Upper lobe of left lung (tissue), 6 donors: ENCODE data around the gene A1BG. TPM values are rescaled to one million over a fixed set of nuclear protein-coding genes. Genes with fewer than 3 reads are reported as not detected.

Source experiments
- ATAC-seq, 2 donors: fragments of 200-7000 bp; cut with Tn5 transposase; one replicate each; pipeline ENCODE4 v1.9.1; 2022; ENCODE audit warnings: mild to moderate bottlenecking in 2 of 2, moderate library complexity in 2 of 2; ENCODE audit not compliant: low FRiP score in 2 of 2
- DNase-seq, 2 donors: peaks; one replicate each; pipeline ENCODE4 v3.0.0-alpha.2; 2019 to 2020
- H3K27ac ChIP-seq, 4 donors: fragments of 200-600 bp; sonication (generic); one replicate each; pipeline ENCODE4 v1.5.1; 2016 to 2019
- H3K27me3 ChIP-seq, 4 donors: fragments of 200-600 bp; sonication (generic); one replicate each; pipeline ENCODE4 v1.5.1; 2017 to 2019
- H3K36me3 ChIP-seq, 4 donors: fragments of 200-600 bp; sonication (generic); one replicate each; pipeline ENCODE4 v1.5.1; 2016 to 2019
- H3K4me1 ChIP-seq, 4 donors: fragments of 200-600 bp; sonication (generic); one replicate each; pipeline ENCODE4 v1.5.1; 2018 to 2019
- H3K4me3 ChIP-seq, 4 donors: fragments of 200-600 bp; sonication (generic); one replicate each; pipeline ENCODE4 v1.5.1; 2017 to 2019; ENCODE audit warnings: mild to moderate bottlenecking in 2 of 4, moderate library complexity in 1 of 4
- H3K9me3 ChIP-seq, 4 donors: fragments of 200-600 bp; sonication (generic); one replicate each; pipeline ENCODE4 v1.5.1; 2018 to 2019
- CTCF ChIP-seq, 6 experiments: fragments of 450-650 bp in 4 of 6; fragments of 200-600 bp in 2 of 6; sonication (generic) in 2 of 6; IDR thresholded peaks; one replicate each; pipeline ENCODE4 v1.5.1; 2016 to 2019; ENCODE audit warnings: antibody characterized with exemption in 6 of 6
- EP300 ChIP-seq, 4 donors: sonication (generic); formaldehyde crosslinking; IDR thresholded peaks; one replicate each; pipeline ENCODE4 v1.5.1; 2017; ENCODE audit warnings: antibody characterized with exemption in 4 of 4, control low read depth in 2 of 4
- POLR2A ChIP-seq, 4 donors: fragments of 450-650 bp; IDR thresholded peaks; one replicate each; pipeline ENCODE4 v1.5.1; 2016 to 2017; ENCODE audit warnings: antibody characterized with exemption in 4 of 4, mild to moderate bottlenecking in 2 of 4
- POLR2AphosphoS5 ChIP-seq, 2 donors: sonication (generic); formaldehyde crosslinking; IDR thresholded peaks; one replicate each; pipeline ENCODE4 v1.5.1; 2017; ENCODE audit warnings: antibody characterized with exemption in 2 of 2
- WGBS, 2 donors: methylation state at CpG; one replicate each; pipeline ENCODE4 v1.1.5; 2017 to 2018; 5-methylcytosine and 5-hydroxymethylcytosine counted together
- total RNA-seq, 6 donors: library from RNA; depleted of rRNA in 4 of 6; stranded (reverse); fragments of >200 nt in 4 of 6; gene quantifications; one replicate each; pipeline versions ENCODE4 v1.1.0 to v1.2.1, GENCODE V29; 2016 to 2021
- donor health status: DM: no; HTN: no; CAD: no; lungs with moderate emphysema.
- donor health status: DM: no; HTN: yes; CAD: no; lungs with severe emphysema.

The A1BG gene
- total RNA-seq, 6 donors from 2014 or later, result 8.4 to 26.6 (median 16.4) TPM

DNA sequence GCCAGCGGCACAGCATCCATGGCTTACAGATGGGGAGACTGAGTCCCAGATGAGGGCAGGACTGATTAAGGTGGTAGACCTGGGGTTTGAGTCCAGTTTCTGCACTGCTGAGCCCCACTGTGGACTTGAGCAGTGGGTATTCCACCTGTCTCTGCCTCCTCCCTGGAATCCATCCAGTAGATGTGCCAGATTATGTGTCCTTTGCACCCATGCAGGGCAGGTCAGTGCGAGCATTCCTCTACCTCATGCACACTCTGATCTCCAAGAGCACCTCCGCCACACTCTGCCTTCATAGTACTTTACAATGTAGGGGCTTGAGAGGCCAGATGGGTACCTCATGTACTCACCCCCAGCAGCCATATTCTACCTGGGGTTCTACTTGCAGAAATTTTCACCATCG, 16.5 kb downstream of the A1BG start:
- no peak overlapping the region for H3K4me3 ChIP-seq
- H3K36me3 ChIP-seq, result peaks cover 0 to 55% (median 26%) of the 10 kb centered on the region in 4 donors
- no peak for ATAC-seq
- H3K9me3 ChIP-seq, result no peaks in the 10 kb centered on the region
- H3K4me1 ChIP-seq, result no peaks in the 10 kb centered on the region
- no peak for DNase-seq
- 93 to 96% methylated on average over 3 to 4 of the region's 4 CpGs for WGBS, 2 donors
- H3K27ac ChIP-seq, result no peak overlapping the region
- TF ChIP-seq EP300 (IDR thresholded peaks at IDR 0.05) (no peak), CTCF (IDR thresholded peaks at IDR 0.05) (no peak), POLR2A (IDR thresholded peaks at IDR 0.05) (no peak), POLR2AphosphoS5 (IDR thresholded peaks at IDR 0.05) (no peak)
- H3K27me3 ChIP-seq, result no peaks in the 10 kb centered on the region

GRCh38 chr19:58336216-58336615, 17.1 kb downstream of the A1BG start:
- TF ChIP-seq EP300 (IDR thresholded peaks at IDR 0.05) (no peak), POLR2A (IDR thresholded peaks at IDR 0.05) (no peak), CTCF (IDR thresholded peaks at IDR 0.05) (no peak), POLR2AphosphoS5 (IDR thresholded peaks at IDR 0.05) (no peak)
- 93 to 100% methylated on average over 1 of the region's 1 CpG for WGBS, 2 donors
- no peak for ATAC-seq
- no peaks in the 10 kb centered on the region for H3K4me1 ChIP-seq
- no peak overlapping the region for H3K4me3 ChIP-seq
- H3K36me3 ChIP-seq, result peaks cover 0 to 54% (median 26%) of the 10 kb centered on the region in 4 donors
- no peak for DNase-seq
- H3K27me3 ChIP-seq, result no peaks in the 10 kb centered on the region
- no peaks in the 10 kb centered on the region for H3K9me3 ChIP-seq
- H3K27ac ChIP-seq, result no peak overlapping the region

DNA sequence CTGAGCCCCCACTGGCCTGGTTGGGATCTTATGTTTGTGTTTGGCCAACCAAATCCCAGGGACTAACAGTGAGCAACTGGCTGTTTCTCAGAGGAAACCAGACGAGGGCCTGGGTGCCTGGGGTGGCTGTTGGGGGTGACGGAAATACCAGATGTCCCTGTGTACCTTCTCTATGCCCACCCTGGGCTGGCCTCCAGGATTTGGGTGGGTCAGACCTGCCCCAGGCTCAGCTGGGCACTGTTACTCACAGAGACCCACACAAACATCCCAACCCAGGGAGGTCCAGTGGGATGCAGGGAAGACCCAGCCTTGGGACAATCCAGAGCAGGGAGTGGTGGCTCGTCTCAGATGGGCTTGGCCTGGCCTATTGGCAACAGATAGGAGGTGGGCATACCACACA, 17.7 kb downstream of the A1BG start:
- no peaks in the 10 kb centered on the region for H3K27me3 ChIP-seq
- no peaks in the 10 kb centered on the region for H3K4me1 ChIP-seq
- no peaks in the 10 kb centered on the region for H3K9me3 ChIP-seq
- DNase-seq (no peak), ATAC-seq (no peak)
- no peak overlapping the region for H3K27ac ChIP-seq
- peaks cover 0 to 52% (median 26%) of the 10 kb centered on the region in 4 donors for H3K36me3 ChIP-seq
- no peak overlapping the region for H3K4me3 ChIP-seq
- WGBS, 2 donors, result 79 to 90% methylated on average over 2 to 3 of the region's 3 CpGs
- no peak for TF ChIP-seq CTCF (IDR thresholded peaks at IDR 0.05)
- no peak for TF ChIP-seq POLR2A (IDR thresholded peaks at IDR 0.05)
- no peak for TF ChIP-seq POLR2AphosphoS5 (IDR thresholded peaks at IDR 0.05)
- no peak for TF ChIP-seq EP300 (IDR thresholded peaks at IDR 0.05)

GRCh38 chr19:58334691-58335249, 18.5 kb downstream of the A1BG start:
- ATAC-seq (no peak), DNase-seq (peak in 1 of 2 donors; percentile 59)
- TF ChIP-seq POLR2AphosphoS5 (IDR thresholded peaks at IDR 0.05), result no peak
- TF ChIP-seq CTCF (IDR thresholded peaks at IDR 0.05), result no peak
- no peak for TF ChIP-seq POLR2A (IDR thresholded peaks at IDR 0.05)
- no peak for TF ChIP-seq EP300 (IDR thresholded peaks at IDR 0.05)
- Histone ChIP-seq H3K36me3 (peaks cover 0 to 47% (median 26%) of the 10 kb centered on the region in 4 donors), H3K27ac (no peak overlapping the region), H3K9me3 (no peaks in the 10 kb centered on the region), H3K4me3 (no peak overlapping the region), H3K27me3 (no peaks in the 10 kb centered on the region), H3K4me1 (no peaks in the 10 kb centered on the region)
- 83 to 93% methylated on average over 10 to 19 of the region's 19 CpGs for WGBS, 2 donors

GRCh38 chr19:58332697-58333096, 20.6 kb downstream of the A1BG start:
- ATAC-seq (no peak), DNase-seq (no peak)
- Histone ChIP-seq H3K27me3 (no peaks in the 10 kb centered on the region), H3K36me3 (peaks cover 0 to 26% (median 13%) of the 10 kb centered on the region in 4 donors), H3K27ac (no peak overlapping the region), H3K4me1 (peaks cover 4 to 14% (median 10%) of the 10 kb centered on the region in 4 donors), H3K4me3 (no peak overlapping the region), H3K9me3 (no peaks in the 10 kb centered on the region)
- 77 to 81% methylated on average over 1 of the region's 1 CpG for WGBS, 2 donors
- TF ChIP-seq CTCF (IDR thresholded peaks at IDR 0.05), result no peak
- no peak for TF ChIP-seq POLR2A (IDR thresholded peaks at IDR 0.05)
- no peak for TF ChIP-seq EP300 (IDR thresholded peaks at IDR 0.05)
- no peak for TF ChIP-seq POLR2AphosphoS5 (IDR thresholded peaks at IDR 0.05)
